ELF-1 (cell line): ENCODE results near the gene PTPN9.
"Not testable (repeated sequence)": the region's sequence is repeated elsewhere in the genome, so short reads cannot be mapped to it uniquely, and the experiment has no call there.

Experiments used
- DNase-seq: peaks from one replicate; pipeline ENCODE4 v3.0.0-alpha.2; 2016; ENCODE audit warnings: low read depth, low spot score

The PTPN9 gene

GRCh38 chr15:75583701-75584100 is 4.6 kb upstream of the PTPN9 start:
- DNase-seq = peak; percentile 23

DNA sequence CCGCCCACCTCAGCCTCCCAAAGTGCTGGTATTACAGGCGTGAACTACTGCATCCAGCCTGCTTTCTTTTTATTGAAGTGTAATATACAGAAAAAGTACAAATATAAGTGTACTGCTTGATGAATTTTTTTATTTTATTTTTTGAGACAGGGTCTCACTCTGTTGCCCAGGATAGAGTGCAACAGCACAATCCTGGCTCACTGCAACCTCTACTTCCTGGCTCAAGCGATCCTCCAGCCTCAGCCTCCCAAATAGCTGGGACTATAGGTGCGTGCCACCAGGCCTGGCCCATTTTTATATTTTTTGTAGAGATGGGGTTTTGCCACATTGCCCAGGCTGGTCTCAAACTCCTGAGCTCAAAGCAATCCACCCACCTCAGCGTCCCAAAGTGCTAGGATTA is 3.8 kb upstream of the PTPN9 start:
- not testable (repeated sequence) for DNase-seq

GRCh38 chr15:75578173-75578947 is 755 bp downstream of the PTPN9 start:
- peak; percentile 24 for DNase-seq

DNA sequence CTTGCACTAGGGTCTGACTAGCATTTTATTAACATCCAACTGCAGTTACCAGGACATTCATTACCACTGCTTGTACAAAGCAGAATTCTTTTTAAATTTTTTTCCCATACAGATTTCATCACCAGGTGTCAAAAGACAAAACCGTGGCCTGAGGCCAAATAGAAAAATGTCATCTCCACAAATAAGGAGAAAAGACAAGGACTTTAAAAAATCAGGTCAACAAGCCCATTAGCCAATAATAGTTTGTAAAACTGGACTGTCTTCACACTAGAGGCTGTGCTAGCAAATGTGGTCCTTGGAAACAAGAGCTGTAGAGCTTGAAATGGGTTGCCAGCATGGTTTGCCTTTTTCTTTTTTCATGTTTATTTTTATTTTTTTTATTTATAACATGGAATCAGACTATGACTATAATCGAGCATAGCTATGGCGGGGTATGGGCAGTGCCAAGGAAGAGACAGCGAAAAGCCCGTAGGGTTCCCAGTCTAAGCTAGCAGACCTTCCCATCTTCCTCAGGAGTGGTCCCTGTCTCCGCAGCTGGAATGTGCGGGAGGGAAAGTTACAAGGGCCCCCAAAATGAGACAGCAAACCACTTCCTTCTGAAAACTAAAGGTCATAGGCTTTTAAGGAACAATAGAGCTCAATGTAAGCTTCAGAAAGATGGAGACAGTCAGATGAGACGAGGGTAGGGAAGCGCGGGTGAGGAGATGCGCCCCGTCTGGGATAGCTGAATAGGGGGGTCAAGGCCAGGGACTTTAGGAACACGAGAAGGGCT is 1.5 kb downstream of the PTPN9 start:
- peak; percentile 23 for DNase-seq

- DNase-seq = no peak
Observed at GRCh38 chr15:75573648-75574384, 5.3 kb downstream of the PTPN9 start.

DNA sequence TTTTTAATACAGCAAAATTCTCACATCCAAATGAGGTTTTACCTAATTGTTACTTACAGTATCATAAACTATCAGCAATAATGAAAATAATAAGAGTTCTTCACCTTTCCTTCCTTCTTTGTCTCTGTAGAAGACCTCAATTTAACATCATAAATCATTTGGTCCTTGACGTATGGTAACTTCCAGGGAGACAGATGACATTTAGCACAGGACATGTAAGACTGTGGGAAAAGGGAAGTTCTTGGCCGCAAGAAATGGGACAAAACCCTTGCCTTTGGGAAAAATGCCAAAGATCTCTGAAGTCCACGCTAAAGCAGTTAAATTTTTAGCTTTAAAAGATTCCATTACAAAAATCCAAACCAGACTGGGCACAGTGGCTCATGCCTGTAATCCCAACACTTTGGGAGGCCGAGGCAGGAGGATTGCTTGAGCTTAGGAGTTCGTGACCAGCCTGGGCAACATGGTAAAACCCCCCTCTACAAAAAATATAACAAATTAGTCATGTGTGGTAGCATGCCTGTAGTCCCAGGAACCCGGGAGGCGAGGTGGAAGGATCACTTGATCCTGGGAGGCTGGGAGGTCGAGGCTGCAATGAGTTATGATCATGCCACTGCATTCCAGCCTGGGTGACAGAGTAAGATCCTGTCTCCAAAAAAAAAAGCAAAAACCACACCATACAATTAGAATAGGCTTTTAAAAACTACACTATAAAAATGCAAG is 8.8 kb downstream of the PTPN9 start:
- no peak for DNase-seq

DNA sequence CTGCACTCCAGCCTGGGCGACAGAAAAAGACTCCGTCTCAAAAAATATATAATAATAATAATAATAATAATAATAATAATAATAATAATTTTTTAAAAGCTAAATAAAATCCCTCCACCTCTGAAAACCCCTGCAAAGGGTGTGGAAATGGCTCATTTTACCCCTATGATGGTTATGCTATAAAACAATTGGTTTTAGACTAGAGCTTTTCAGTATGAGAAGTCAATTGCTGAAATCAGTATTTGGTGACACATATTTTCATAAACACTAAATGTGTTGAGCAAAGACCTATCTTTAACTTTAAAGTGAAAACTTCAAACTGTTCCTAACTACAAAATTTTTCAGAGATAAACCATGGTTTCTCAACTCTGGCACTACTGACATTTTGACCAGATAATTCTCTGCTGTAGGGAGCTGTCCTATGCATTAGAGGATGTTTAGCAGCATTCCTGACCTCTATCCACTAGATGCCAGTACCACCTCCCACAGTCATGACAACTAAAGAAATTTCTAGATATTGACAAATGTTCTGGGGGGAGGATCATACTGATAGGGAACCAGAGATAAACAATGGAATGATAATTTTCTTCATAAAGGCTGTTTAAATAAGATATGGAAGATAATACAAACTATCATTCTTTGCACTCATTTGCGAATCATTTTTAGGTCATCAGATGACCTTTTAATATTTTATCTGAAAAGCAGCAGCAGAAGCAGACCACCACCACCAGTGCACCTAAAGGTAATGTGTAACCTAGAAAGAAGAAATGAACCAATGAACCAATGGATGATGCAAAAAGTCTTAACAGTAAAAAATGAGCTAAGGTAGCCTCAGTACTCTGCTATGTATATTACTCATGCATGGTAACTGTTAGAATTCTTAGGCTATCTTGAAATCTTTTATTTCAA is 13.8 kb downstream of the PTPN9 start:
- DNase-seq = no peak

GRCh38 chr15:75561888-75562287 is 17.2 kb downstream of the PTPN9 start:
- DNase-seq = no peak

DNA sequence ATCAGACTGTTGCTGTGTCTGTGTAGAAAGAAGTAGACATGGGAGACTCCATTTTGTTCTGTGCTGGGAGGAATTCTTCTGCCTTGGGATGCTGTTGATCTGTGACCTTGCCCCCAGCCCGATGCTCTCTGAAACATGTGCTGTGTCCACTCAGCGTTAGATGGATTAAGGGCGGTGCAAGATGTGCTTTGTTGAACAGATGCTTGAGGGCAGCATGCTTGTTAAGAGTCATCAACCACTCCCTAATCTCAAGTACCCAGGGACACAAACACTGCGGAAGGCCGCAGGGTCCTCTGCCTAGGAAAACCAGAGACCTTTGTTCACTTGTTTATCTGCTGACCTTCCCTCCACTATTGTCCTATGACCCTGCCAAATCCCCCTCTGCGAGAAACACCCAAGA is 19.8 kb downstream of the PTPN9 start:
- not testable (repeated sequence) for DNase-seq

GRCh38 chr15:75558955-75559354 is 20.2 kb downstream of the PTPN9 start:
- DNase-seq = not testable (repeated sequence)

- DNase-seq = no peak
Observed at GRCh38 chr15:75554717-75555116, 24.4 kb downstream of the PTPN9 start.

DNA sequence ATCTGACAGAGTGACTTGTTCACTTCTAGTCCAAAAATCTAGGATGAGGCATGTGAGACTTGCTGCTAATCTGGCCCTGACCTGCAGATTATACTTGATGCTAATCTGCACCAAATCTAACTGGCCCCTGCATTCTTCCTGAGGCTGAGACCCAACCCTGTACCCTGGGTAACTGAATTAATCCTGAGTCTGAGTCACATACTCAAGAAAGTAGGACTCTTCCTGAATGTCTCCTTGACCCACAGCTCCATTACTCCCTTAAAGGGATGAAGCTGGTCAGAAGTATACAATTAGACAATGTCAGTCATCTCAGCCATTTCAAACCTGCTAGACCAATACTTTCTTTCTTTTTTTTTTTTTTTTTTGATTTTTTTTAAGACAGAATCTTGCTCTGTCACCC is 25.5 kb downstream of the PTPN9 start:
- no peak for DNase-seq

DNA sequence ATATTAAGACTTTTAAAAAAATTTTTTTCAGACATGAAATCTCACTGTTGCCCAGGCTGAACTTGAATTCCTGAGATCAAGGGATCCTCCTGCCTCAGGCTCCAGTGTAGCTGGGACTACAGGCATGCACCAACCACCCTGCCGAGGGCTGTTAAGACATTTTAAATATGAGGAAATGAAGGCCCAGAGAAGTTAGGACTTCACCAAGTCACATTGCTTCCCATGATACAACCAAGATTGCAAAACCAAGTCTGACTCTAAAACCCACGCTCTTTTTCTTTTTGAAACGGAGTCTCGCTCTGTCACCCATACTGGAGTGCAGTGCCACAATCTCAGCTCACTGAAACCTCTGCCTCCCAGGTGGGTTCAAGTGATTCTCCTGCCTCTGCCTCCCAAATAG is 28.0 kb downstream of the PTPN9 start:
- DNase-seq = no peak

GRCh38 chr15:75545064-75545463 is 34.1 kb downstream of the PTPN9 start:
- DNase-seq = no peak

GRCh38 chr15:75544359-75544758 is 34.8 kb downstream of the PTPN9 start:
- no peak for DNase-seq

DNA sequence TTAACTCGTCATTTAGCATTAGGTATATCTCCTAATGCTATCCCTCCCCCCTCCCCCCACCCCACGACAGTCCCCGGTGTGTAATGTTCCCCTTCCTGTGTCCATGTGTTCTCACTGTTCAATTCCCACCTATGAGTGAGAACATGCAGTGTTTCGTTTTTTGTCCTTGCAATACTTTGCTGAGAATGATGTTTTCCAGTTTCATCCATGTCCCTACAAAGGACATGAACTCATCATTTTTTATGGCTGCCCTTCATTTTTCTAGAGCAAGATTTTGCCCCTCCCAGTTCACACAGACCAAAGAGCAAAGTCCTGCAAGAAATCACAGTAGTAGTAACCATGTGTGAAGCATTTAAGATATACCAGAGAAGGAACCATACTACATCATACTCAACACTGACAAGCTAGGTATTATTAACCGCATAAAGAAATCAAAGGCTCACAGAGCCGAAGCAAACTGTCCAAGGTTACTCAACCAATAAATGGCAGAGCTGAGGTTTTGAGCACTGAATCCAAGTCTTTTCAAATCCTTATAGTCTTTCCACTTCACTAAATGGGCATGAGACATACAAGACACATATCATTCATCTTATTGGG is 36.1 kb downstream of the PTPN9 start:
- DNase-seq = not testable (repeated sequence)

GRCh38 chr15:75542386-75542797 is 36.7 kb downstream of the PTPN9 start:
- no peak for DNase-seq

- no peak for DNase-seq
Observed at GRCh38 chr15:75538376-75538775, 40.7 kb downstream of the PTPN9 start.

GRCh38 chr15:75533945-75534344 is 45.2 kb downstream of the PTPN9 start:
- DNase-seq = no peak
